Measurements from ENCODE around the gene METTL15. TPM values are rescaled to one million over a fixed set of nuclear protein-coding genes. Genes with fewer than 3 reads are reported as not detected.

METTL15 gene
- total and polyA plus RNA-seq, 2 experiments from 2014 or later = 9.0 to 19.8 TPM

GRCh38 chr11:28298209-28298608 lies 190.0 kb downstream of the METTL15 start (continued):
- TF ChIP-seq ZNF462 (CRISPR knock-in tag; IDR thresholded peaks at IDR 0.05) (no peak), CTCF (conservative IDR thresholded peaks at IDR 0.05; ENCODE audit: low read depth in 2 of 2) (no peak), ETS1 (IDR thresholded peaks at IDR 0.05) (no peak)

- H3K9me2 ChIP-seq (ENCODE audit: insufficient read depth) = no peaks in the 10 kb centered on the region
- H3K27me3 ChIP-seq (ENCODE audit: insufficient read depth) = no peaks in the 10 kb centered on the region
- H4K20me1 ChIP-seq (replicated peaks; ENCODE audit: insufficient read depth) = no peaks in the 10 kb centered on the region
- 0 out of 3 replicates have a peak, but pooled peaks cover 3% of the 10 kb centered on the region for H3K36me3 Mint-ChIP-seq (ENCODE audit: low read depth)
- ATAC-seq (no peak), DNase-seq (ENCODE audit: low spot score) (no peak)
- H3F3A ChIP-seq (replicated peaks; ENCODE audit: low read depth) = no peaks in the 10 kb centered on the region
- TF ChIP-seq NANOG (IDR thresholded peaks at IDR 0.05; ENCODE audit: borderline replicate concordance) = no peak
- no peak for TF ChIP-seq POLR2AphosphoS5 (IDR thresholded peaks at IDR 0.05; ENCODE audit: low read depth)
- TF ChIP-seq EZH2phosphoT487 (IDR thresholded peaks at IDR 0.05; ENCODE audit: unreplicated experiment) = no peak
- H2AFZ ChIP-seq = no peak overlapping the region
- H3K4me3 Mint-ChIP-seq = no peak overlapping the region
- no peak overlapping the region for H3K27ac Mint-ChIP-seq
- H3K79me2 ChIP-seq (replicated peaks; ENCODE audit: insufficient read depth) = no peaks in the 10 kb centered on the region
- no peaks in the 10 kb centered on the region for H3K27me3 Mint-ChIP-seq (ENCODE audit: insufficient read depth, low read depth, poor library complexity)
- H3K9me3 Mint-ChIP-seq = no peaks in the 10 kb centered on the region
- H3K4me1 Mint-ChIP-seq = peaks cover 2% of the 10 kb centered on the region; the same call in 2 of the 3 replicates
- H3K27ac ChIP-seq (ENCODE audit: low read depth) = no peak overlapping the region
- H3K4me1 ChIP-seq (ENCODE audit: insufficient read depth) = no peaks in the 10 kb centered on the region
- no peaks in the 10 kb centered on the region for H3K36me3 ChIP-seq (ENCODE audit: insufficient read depth)
- H3K4me3 ChIP-seq = no peak overlapping the region
- no peak overlapping the region for H3K4me2 ChIP-seq
Measured at GRCh38 chr11:28303477-28304191, 195.4 kb downstream of the METTL15 start.

Data from GM23338 (cell line).